ENCODE data around the gene GRM3.
"Not testable (repeated sequence)": the region's sequence is repeated elsewhere in the genome, so short reads cannot be mapped to it uniquely, and the experiment has no call there.

GRM3 gene

DNA sequence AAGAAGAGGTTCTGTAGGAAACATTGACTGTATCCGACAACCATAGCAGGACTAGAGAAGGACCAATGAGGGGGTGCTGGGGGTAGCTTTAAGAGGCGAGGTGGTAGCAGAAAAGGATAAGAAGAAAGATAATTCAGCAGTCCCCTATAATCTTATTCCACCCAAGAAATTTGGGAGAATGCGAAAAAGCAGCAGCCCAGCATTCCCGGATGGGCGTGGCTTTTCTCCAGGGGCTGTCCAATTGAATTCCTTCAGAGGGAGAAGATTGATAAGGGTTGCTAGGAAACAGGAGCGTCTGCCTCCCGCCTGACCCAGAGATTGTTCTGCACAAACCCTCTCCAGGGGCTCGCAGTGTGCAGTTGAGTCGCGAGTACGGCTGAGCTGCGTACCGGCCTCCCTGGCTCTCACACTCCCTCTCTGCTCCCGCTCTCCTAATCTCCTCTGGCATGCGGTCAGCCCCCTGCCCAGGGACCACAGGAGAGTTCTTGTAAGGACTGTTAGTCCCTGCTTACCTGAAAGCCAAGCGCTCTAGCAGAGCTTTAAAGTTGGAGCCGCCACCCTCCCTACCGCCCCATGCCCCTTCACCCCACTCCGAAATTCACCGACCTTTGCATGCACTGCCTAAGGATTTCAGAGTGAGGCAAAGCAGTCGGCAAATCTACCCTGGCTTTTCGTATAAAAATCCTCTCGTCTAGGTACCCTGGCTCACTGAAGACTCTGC is at the start of gene GRM3:
Gene GRM3 (plus strand): TSS at position 349 of the 721 bp plus-strand sequence. CDS start 121,237 bp downstream, outside the sequence.
- no peak for DNase-seq

DNA sequence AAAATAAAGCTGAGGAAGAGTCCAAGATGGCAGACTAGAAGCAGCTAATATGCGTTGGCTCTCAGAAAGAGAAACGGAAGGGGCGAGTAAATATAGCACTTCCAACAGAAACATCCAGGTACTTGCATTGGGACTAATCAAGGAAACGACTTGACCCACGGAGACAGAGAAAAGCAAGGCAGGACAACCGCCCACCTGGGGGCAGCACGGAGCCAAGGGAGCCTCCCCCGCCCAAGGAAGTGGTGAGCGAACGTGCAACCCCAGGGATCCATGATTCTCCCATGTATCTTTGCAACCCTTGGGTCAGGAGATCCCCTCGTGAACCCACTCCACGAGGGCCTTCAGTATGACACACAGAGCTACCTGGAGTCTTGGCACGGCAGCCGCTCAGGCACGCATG is 45.4 kb upstream of the GRM3 start:
- DNase-seq = no peak

DNA sequence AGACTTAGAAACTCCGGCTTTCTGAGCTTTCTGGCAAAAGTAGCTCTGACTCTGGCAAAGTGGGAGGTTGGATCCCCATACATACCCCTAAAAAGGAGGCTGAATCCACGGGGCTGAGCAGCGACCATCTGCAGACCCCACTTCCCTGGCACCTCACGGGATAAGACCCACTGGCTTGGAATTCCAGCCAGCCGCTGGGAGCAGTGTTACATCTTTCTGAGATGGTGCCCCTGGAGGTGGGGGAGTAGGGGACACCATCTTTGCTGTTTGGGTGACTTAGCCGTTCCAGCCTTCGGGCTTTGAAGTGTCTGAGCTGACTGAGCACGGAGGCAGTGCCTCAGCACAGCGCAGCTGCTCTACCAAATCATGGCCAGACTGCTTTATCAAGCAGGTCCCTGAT is 45.0 kb upstream of the GRM3 start:
- DNase-seq = no peak

DNA sequence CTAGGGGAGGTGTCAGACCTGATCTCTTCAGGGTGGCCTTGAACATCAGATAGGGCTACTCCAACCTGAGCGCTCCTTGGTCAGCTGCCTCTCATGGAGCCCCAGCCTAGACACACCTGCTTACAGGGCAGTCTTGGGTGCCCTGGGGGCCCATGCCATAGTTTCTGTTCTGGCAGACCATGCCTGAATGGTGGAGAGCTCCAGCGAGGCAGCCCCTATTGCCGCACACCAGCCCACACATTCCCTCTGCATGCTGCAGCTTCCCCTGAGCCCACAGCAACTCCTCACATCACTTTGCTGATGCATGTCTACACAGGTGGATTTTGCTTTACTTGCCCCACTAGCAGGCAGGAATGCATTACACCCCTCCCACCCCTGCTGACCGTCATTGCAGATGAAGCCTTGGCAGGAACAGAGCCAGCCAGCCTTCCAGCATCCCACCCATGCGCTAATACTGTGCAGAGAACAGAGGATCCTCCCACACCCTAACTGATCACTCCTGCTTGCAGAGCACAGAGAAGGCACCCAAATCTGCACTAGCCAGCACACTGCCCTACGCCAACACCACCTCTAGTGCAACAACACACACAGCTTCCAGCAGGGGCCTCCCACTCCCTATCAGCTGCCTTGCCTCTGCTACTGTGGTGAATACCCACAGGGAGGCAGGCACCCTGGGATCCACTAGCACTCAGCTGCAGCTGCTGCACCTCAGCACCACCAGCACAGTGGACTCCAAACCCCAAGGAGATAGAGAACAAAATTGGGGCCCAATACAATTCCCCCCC is 43.0 kb upstream of the GRM3 start:
- DNase-seq = no peak

DNA sequence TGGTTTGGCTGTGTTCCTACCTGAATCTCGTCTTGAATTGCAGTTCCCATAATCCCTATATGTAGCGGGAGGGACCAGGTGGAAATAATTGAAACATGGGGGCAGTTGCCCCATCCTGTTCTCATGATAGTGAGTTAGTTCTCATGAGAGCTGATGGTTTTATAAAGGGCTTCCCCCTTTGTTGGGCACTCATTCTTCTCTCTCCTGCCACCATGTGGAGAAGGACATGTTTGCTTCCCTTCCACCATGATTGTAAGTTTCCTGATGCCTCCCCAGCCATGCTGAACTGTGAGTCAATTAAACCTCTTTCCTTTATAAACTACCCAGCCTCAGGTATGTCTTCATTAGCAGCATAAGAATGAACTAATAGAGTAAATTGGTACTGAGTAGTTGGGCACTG is 28.0 kb upstream of the GRM3 start:
- not testable (repeated sequence) for DNase-seq

DNA sequence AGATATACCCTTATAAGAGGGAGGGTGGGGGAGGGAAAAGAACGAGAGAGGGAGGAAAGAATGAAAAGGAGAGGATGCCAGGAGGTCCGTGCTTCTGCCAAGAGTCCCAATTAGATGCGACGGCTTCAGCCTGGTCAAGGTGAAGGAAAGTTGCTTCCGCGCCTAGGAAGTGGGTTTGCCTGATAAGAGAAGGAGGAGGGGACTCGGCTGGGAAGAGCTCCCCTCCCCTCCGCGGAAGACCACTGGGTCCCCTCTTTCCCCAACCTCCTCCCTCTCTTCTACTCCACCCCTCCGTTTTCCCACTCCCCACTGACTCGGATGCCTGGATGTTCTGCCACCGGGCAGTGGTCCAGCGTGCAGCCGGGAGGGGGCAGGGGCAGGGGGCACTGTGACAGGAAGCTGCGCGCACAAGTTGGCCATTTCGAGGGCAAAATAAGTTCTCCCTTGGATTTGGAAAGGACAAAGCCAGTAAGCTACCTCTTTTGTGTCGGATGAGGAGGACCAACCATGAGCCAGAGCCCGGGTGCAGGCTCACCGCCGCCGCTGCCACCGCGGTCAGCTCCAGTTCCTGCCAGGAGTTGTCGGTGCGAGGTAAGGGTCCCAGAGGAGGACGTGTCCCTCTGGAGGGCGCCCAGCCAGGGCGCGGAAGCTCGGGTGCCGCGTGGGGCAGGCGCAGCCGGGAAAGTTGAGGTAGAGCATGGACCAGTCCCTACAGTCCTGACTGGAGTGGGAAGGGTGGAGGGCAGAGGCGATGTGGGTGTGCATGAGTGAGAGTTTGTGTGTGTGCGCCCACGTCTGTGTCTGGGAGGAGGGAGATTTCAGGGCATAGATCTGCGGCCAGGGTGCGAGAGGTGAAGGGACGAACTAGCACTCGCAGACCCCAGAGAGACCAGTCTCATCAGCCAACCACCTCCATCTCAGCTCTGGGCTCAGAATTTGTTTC is 844 bp downstream of the GRM3 start:
- no peak for DNase-seq

DNA sequence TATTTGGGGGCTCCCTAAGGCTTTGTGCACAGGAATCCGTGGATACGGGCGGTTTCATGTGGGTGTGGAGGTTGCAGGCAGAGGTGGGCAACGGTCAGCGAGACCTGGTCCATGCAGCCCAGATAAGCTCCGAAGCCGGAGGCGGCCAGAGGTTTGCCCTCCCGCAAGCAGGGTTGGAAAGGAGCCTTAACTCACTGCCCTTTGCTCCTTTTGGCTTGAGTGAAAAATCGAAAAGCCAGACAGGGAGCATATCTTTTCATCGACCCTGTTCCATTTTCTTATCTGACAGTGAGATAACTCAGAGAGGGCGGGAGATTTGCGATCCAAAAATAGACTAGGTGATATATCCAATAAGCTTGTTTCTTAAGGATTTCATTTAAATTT is 1.5 kb downstream of the GRM3 start:
- DNase-seq = no peak

DNA sequence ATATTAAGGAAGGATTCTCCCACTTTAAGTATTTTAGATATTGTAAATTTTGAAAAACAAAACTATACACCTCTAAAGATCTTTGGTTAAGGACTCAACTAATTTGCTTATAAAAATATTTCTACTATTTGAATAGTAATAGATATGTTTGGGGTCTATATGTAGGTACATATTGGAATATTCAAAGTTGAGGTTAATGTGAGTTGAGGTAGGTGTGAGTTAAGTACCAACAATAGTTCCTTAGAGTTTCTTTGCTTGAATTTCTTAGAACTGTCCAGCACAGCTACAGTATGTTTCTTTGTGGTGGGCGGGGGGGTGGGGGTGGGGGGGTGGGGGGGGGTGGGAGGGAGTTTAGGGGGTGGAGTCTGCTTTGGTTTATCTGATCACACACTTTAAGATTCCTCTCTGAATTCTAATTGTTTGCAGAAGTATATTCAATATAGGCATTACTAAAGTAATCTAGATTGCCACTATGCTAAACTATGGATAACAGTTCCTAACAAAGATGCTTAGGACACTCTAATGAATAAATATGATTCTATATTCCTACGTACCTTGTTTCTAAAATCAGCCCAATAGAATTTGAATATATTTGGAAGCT is 2.1 kb downstream of the GRM3 start:
- no peak for DNase-seq

DNA sequence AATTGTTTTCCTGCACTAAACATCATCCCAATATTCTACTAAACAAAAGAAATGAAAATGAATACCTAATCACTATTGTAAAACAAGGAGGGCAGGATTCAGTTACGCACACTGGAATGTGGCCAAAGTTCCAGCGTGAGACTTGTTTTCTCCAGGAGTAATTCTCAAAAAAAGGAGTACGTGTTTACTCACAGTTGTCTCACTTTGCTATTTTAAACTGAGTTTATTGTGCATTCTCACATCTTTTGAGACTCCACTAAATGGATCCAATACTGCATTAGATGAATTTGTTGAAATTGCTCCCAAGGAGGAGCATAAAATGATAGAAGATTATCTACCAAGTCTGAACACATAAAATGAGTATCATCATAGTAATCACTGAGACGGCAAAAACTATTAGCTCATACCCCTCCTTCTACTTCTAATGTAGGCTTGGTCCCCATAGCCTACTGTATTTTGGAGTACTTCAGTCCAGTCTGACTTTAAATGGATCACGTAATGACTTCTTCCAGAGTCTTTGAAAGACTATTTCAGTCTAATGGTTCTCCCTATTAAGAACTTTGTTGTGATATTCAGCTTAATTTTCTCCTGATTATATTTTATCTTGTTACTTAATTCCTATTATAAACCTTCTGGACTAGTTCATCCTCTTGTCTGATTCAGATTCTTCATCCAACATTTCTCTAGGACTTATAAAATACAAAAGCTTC is 3.8 kb downstream of the GRM3 start:
- DNase-seq = no peak

DNA sequence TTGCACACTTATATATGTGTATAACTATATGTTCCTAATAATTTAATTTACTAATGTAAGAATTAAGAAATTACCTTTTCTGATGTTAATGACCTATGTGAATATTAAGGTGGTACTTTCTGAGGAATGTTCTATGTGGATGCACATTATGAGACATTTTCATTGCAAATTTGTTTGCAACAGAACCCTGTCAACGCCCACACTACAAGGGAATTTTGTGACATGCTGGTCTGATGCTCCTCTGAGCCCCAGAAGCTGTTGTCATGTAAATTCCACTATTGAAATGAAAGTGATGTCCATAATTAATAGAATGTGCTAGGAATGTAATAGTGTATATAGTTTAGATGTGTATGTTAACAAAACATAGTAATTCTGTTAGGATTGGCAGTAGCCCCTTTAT is 4.5 kb downstream of the GRM3 start:
- DNase-seq = no peak

DNA sequence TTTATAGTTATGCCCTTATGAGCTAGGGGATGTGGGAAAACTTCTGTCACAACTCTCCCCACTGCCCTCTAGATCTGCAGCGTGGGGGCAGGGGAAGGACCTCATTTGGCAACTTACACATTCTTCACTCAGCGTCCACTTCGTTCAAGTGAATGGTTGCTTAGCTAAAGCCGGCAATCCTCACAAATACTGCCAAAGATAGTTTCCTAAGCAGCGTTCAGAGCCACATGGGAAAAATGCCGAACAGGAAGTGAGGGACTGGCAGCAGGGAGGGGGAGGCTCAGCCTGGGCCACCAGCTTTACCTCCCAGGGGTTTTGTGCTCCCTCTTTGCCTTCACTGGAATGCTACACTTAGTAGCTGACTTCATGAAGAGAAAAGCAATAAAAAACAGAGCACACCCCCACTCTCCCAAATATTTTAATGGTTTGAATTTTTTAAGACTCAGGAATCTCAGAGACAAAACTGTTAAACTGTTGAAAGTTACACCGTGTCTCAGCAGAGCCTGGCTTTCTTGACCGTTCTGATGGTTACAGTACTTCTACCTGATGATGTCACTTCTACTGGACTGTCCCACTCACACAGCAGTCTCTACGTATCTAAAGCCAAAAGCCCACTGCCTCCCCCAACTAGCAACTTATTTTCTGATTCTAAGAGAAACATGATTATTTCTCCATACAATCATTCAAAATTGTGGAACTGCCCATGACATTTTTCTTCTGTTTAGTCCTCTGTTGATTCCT is 10.4 kb downstream of the GRM3 start:
- DNase-seq = no peak

DNA sequence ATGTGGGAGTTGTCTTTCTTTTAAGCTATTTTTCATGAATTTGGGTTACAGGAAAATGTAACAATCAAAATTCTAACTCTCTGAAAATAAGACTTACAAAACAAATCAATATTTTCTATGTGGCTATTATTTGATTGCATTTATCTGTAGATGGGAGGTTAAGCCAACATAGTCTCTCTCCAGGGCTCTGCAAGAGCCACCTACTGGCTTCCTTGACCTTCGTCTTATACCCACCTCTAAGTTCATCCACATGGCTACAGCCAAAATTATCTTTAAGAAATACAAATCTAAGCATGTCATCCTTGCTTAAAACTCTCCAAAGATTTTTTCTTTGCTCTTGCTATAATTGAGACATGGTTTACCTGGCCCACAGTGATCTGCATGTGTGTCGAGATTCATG is 14.2 kb downstream of the GRM3 start:
- DNase-seq = no peak

DNA sequence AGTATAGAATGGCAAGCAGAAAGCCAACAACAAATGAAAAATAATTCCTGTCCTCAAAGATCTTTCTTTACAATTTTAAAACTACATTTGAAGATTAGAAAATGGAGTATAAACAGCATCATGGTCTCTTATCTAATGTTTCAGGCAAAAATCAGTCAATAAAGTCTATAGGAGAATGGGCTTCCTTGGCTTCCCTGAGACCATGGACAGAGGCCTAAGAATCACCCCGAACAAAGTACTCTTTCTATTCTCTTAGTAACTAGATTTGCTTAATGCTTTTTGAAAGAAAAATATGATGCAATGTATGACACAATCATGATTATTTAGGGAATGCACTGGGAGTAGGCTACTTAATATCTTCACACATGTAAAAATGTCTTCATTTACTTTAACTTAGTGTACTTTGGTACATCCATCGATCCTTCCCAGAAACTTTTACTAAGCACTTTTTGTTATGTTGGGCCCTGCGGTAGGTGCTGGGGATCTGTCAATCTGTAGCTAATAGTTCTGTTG is 17.3 kb downstream of the GRM3 start:
- DNase-seq = no peak

DNA sequence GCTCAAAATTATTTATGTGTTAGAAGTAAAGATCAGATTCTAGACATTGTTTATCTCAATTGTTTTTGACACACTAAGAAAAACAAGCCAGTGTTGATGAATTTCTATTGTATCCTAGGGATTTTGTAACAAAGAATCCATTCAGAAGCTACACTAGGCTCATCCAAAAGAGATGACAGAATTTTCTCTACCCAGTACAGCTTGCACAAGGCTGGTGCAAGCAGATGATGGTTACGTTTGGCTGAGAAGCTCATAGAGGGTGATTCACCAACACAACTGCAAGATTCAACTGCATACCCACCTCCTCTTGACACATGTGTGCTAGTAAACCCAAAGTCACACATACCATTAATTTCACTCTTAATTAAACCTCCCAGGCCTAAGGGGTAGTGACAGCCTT is 20.8 kb downstream of the GRM3 start:
- DNase-seq = no peak

DNA sequence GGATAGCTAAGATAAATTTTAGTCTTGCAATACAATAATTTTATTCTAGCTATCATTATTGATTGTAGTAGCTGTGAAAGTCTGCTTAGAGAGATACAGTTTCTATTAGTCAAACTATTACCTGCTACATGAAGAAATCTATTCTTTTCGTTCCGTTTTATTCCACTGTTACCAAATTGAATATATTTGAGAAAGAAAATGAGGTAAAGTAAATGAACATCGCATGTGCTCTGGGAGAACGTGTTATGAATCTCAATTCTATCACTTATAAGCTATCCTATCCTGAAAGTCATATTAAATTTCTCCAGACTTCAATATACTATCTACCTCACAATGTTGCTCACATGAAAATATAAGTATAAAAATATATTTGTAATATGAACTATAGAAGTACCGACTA is 21.3 kb downstream of the GRM3 start:
- no peak for DNase-seq

DNA sequence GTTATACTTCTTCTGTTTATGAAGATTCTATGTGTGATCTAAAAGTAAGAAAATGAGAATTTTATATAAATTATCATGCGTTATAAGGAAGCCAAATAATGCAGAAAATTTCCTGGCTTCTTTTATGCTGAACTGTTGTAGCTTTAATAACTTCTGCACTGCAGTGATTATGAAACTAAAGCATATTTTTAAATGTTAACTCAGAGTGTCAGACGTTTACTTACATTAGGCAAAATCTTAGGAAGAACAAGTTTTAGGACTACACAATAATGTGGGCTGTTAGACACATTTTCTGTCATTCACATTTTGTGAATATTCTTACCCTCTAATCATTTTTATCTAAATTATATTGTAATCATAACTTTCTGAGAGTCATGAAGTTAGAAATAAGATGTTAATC is 22.0 kb downstream of the GRM3 start:
- no peak for DNase-seq

DNA sequence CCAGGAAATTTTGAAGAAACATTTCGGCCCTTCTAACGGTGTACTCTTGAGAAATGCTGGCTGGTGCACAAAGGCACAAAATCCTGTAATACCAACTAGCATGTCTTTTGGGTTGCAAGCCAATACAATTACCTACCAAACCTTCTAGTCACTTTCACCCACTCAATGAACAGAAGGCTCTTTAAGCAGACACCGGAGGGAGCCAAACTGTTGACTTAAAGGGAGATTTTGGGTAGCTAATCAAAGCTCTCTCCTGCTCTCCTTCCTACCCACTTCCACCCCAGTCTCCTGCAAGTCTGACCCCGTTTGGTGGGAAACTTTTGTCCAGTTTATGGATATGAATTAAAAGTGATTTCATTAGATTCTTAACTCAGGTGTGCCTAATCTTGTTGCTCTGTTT is 24.0 kb downstream of the GRM3 start:
- DNase-seq = no peak

DNA sequence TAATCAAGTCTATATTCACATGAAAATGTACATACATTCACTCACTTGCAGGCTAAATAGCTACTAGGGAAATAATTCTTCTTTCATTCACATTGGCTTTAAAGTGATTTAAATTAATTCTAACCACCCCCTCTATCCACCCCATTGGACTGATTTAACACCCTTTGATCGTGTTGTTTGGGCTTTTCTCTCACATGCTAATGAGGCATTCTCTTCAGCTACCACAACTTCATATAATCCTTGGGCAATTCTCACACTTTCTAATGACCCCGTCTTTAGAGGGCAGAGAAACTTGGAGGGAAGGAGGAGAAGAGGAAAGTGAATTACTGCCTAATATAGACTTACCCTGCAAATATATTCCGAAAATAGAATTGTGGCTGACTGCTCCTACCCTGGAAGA is 24.6 kb downstream of the GRM3 start:
- no peak for DNase-seq

DNA sequence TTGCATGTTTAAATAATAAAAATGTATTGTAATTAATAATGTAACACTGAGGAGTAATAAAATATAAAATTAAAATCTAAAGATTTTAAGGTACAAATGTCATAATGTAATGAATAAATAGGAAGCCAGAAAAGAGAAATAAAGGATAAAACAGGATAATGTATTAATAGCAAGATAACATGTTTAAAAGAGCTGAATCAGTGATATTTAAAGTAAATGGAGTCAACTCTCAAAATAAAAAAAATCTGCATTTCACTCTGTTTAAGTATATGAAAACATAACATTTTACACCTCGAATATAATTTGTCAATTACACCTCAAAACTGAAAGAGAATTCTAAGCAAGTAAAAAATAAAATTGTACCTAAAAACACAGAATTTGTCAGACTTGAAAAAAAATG is 44.1 kb downstream of the GRM3 start:
- DNase-seq = no peak

DNA sequence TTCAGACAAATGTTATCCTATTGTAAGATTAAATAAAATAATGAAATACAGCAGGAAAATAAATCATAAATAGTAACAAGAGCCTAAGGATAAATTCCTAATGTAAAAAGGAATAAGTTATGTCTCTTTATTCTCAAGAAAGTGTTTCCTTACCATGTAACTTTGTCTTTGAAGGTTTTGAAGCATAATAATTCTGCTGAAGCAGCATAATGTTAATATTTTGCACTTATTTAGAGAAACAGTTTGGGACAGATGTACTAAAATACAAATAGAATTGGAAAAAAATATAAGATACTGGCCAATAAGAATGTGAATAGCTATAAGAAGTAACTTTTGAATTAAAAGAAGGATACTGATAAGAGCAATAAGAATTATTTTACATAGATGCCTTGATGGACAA is 45.7 kb downstream of the GRM3 start:
- DNase-seq = no peak

DNA sequence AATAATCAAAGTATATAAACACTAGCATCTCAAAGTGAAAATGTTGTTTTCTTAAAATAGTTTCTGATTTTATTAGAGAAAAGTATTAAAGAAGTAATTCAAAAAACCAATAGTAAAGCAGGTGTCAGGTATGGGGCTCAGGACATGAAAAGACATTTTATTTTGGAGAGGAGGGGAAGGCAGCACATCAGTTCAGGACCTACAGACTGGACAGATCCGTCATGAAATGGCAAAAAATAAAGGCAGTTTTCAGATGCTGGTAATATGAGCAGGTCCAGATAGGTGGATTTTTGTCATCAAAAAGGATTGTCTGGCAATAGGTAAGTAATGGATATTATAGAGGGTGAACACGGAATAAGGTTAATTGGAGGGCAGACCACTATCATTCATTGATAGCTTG is 49.0 kb downstream of the GRM3 start:
- no peak for DNase-seq
